Left cardiac atrium (tissue), 4 donors: Measurements from ENCODE around the gene ANXA11. TPM values are rescaled to one million over a fixed set of nuclear protein-coding genes. Genes with fewer than 3 reads are reported as not detected.
"Not testable (repeated sequence)": the region's sequence is repeated elsewhere in the genome, so short reads cannot be mapped to it uniquely, and the experiment has no call there.

ENCODE experiments used
- ATAC-seq, 2 donors: fragments of 200-7000 bp; cut with Tn5 transposase; one replicate each; pipeline ENCODE4 v1.9.1; 2020; ENCODE audit warnings: mild to moderate bottlenecking in 2 of 2, moderate library complexity in 2 of 2
- DNase-seq: peaks from one replicate; pipeline ENCODE4 v3.0.0-alpha.2; 2020
- intact Hi-C, 2 donors: fragments of 100-400 bp; cut with DNase I; formaldehyde crosslinking; loops; one replicate each; pipeline versions ENCODE4 v1.14.1 to v1.15.1; 2022 to 2023
- total RNA-seq, 2 donors: library from RNA; stranded (reverse); fragmentation: NEBNext Ultra II Directional; extraction: Animal tissue kit (Norgen Biotek cat#: 25700); gene quantifications; one replicate each; pipeline ENCODE4 v1.2.1, GENCODE V29; 2021
- donor health status: DM: no; HTN: yes; CAD: no.
- donor health status: DM: no; HTN: yes; CAD: no; lungs with severe emphysema.
- donor health status: DM: yes; HTN: yes; CAD: no.
- donor health status: Dilated cardiomyopathy.

ANXA11 gene
- total RNA-seq, 2 donors from 2014 or later: 327 to 413 TPM

- intact Hi-C loops: loop anchor here (5.0 kb wide), 2 partner anchors 44 to 49 kb away; partner anchors contain the start of gene ANXA11 (in 1 of the 2)
- ATAC-seq: peak; percentile 93 to 95
Observed at GRCh38 chr10:80158598-80159127, 46.7 kb downstream of the ANXA11 start.

GRCh38 chr10:80158126-80158525, 47.2 kb downstream of the ANXA11 start:
- ATAC-seq (peak in 1 of 2 donors; percentile 14), DNase-seq (no peak)
- intact Hi-C loops: loop anchor here (5.0 kb wide), 2 partner anchors 44 to 49 kb away; partner anchors contain the start of gene ANXA11 (in 1 of the 2)

More at GRCh38 chr10:80158598-80159127, 46.7 kb downstream of the ANXA11 start:
- peak; percentile 93 for DNase-seq

- no peak for DNase-seq
- intact Hi-C loops: loop anchor here (5.0 kb wide), 2 partner anchors 45 to 50 kb away; partner anchors contain the start of gene ANXA11 (in 1 of the 2)
- no peak for ATAC-seq
Observed at GRCh38 chr10:80157561-80157960, 47.8 kb downstream of the ANXA11 start.

GRCh38 chr10:80156216-80156615, 49.1 kb downstream of the ANXA11 start:
- ATAC-seq (no peak), DNase-seq (no peak)
- intact Hi-C loops: loop anchor here (5.0 kb wide), 2 partner anchors 46 to 51 kb away; partner anchors contain the start of gene ANXA11 (in 1 of the 2)

- DNase-seq: no peak
- no peak for ATAC-seq
- intact Hi-C loops: loop anchor here (5.0 kb wide), 2 partner anchors 47 to 52 kb away; partner anchors contain the start of gene ANXA11 (in 1 of the 2)
Observed at GRCh38 chr10:80155696-80156215, 49.6 kb downstream of the ANXA11 start.

GRCh38 chr10:80154978-80155695, 50.2 kb downstream of the ANXA11 start:
- ATAC-seq (no peak), DNase-seq (no peak)
- intact Hi-C loops: loop anchor here (5.0 kb wide), 2 partner anchors 47 to 52 kb away; partner anchors contain the start of gene ANXA11 (in 1 of the 2)

- no peak for ATAC-seq
- intact Hi-C loops: no loop called here
- no peak for DNase-seq
Observed at GRCh38 chr10:80154626-80154977, 50.7 kb downstream of the ANXA11 start.

- intact Hi-C loops: no loop called here
- no peak for ATAC-seq
Observed at GRCh38 chr10:80153460-80153859, 51.9 kb downstream of the ANXA11 start.

GRCh38 chr10:80152820-80153219, 52.5 kb downstream of the ANXA11 start:
- ATAC-seq (no peak), DNase-seq (no peak)
- intact Hi-C loops: no loop called here

More at GRCh38 chr10:80153460-80153859, 51.9 kb downstream of the ANXA11 start:
- no peak for DNase-seq

GRCh38 chr10:80150172-80150571, 55.2 kb downstream of the ANXA11 start:
- ATAC-seq (no peak), DNase-seq (no peak)
- intact Hi-C loops: no loop called here

GRCh38 chr10:80149123-80149522, 56.2 kb downstream of the ANXA11 start:
- intact Hi-C loops: no loop called here
- ATAC-seq (no peak), DNase-seq (no peak)

- intact Hi-C loops: no loop called here
- ATAC-seq: no peak
- DNase-seq: no peak
Observed at GRCh38 chr10:80148166-80148805, 57.1 kb downstream of the ANXA11 start.

- intact Hi-C loops: no loop called here
- DNase-seq (no peak), ATAC-seq (no peak)
Observed at GRCh38 chr10:80146918-80147317, 58.4 kb downstream of the ANXA11 start.

GRCh38 chr10:80145406-80146308, 59.7 kb downstream of the ANXA11 start:
- DNase-seq (peak; percentile 69), ATAC-seq (peak in 1 of 2 donors; percentile 46)
- intact Hi-C loops: not testable (repeated sequence)

- DNase-seq: no peak
- ATAC-seq: peak; percentile 20 to 27
- intact Hi-C loops: loop anchor here (5.0 kb wide), 3 partner anchors 63 to 78 kb away; partner anchors contain the start of genes ANXA11 (in 1 of the 2) and TMEM254 (in 1 of the 2)
Observed at GRCh38 chr10:80144696-80145131, 60.6 kb downstream of the ANXA11 start.

- peak; percentile 45 for ATAC-seq
- intact Hi-C loops: loop anchor here (5.0 kb wide), 3 partner anchors 63 to 78 kb away; partner anchors contain the start of genes ANXA11 (in 1 of the 2) and TMEM254 (in 1 of the 2)
- DNase-seq: no peak
Observed at GRCh38 chr10:80144067-80144695, 61.2 kb downstream of the ANXA11 start.

- ATAC-seq (no peak), DNase-seq (no peak)
- intact Hi-C loops: loop anchor here (5.0 kb wide), 3 partner anchors 65 to 80 kb away; partner anchors contain the start of genes ANXA11 (in 1 of the 2) and TMEM254 (in 1 of the 2)
Observed at GRCh38 chr10:80141696-80142460, 63.5 kb downstream of the ANXA11 start.
